Activated CD8-positive, alpha-beta memory T cell treated with anti-CD3 and anti-CD28 coated beads, Interleukin-2, amount 10 ng/mL, durations not matched to agents 7 days and 5 days (primary cell): Measurements from ENCODE around the gene IL23R. TPM values are rescaled to one million over a fixed set of nuclear protein-coding genes. Genes with fewer than 3 reads are reported as not detected.

ENCODE experiments used
- ATAC-seq: fragments of 150-1000 bp; cut with Tn5 transposase; one replicate; pipeline ENCODE4 v1.10.0; 2021; ENCODE audit warnings: moderate library complexity
- CTCF ChIA-PET: fragments of 350-600 bp; sonication (Branson Sonifier 250); formaldehyde crosslinking; loops from one replicate; lab custom pipeline; 2021; ENCODE audit warnings: antibody characterized with exemption; lab: Charles Lee
- DNase-seq: peaks from one replicate; pipeline ENCODE4 v3.0.0-alpha.2; 2020
- H3K27ac Mint-ChIP-seq: one replicate; pipeline ENCODE4 v1.8.0; 2021; ENCODE audit warnings: mild to moderate bottlenecking, mixed read lengths
- H3K27me3 Mint-ChIP-seq: one replicate; pipeline ENCODE4 v1.8.0; 2021; ENCODE audit warnings: mixed read lengths
- H3K36me3 Mint-ChIP-seq: one replicate; pipeline ENCODE4 v1.8.0; 2021; ENCODE audit warnings: mild to moderate bottlenecking, mixed read lengths
- H3K4me1 Mint-ChIP-seq: one replicate; pipeline ENCODE4 v1.8.0; 2021; ENCODE audit warnings: mixed read lengths
- H3K4me3 Mint-ChIP-seq: one replicate; pipeline ENCODE4 v1.8.0; 2021; ENCODE audit warnings: mild to moderate bottlenecking, moderate library complexity, mixed read lengths
- H3K9me3 Mint-ChIP-seq: one replicate; pipeline ENCODE4 v1.8.0; 2022; ENCODE audit warnings: low read depth, mixed read lengths
- total RNA-seq, 2 experiments: library from RNA; stranded (reverse); gene quantifications; one replicate each; pipeline ENCODE4 v1.2.3, GENCODE V29; 2021

Gene IL23R
- total RNA-seq, 2 experiments from 2014 or later: 0.53 to 2.2 TPM

DNA sequence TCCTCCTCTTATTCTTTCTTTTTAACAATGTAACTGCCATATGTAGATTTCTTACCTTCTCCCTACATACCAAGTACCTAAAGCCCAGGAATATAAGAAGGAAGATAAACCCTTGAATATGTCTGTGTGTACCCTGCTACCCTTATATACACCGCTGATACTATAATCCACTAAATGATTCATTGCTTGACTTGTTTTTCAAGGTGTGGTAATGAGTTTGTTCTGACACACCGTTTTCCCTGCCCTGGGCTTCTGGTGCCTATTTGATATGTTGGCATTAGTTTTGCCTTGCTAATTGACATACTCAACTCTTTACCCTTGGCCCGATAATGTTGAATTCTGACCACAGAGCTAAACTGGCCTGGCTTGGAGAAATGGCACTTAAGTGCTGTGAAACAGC is 64.3 kb downstream of the IL23R start:
- no peaks in the 10 kb centered on the region for H3K36me3 Mint-ChIP-seq
- no peak overlapping the region for H3K4me3 Mint-ChIP-seq
- peaks cover 8% of the 10 kb centered on the region for H3K4me1 Mint-ChIP-seq
- ATAC-seq: no peak
- H3K9me3 Mint-ChIP-seq: no peaks in the 10 kb centered on the region
- H3K27ac Mint-ChIP-seq: no peak overlapping the region
- peaks cover 11% of the 10 kb centered on the region for H3K27me3 Mint-ChIP-seq
- CTCF ChIA-PET: interaction anchor here (1.3 to 1.9 kb wide), 3 partner anchors 17 to 331 kb away, joined by 3 to 7 read pairs (median 4); no protein-coding TSS in a partner anchor
- no peak for DNase-seq

- Mint-ChIP-seq H3K4me3 (no peak overlapping the region), H3K9me3 (no peaks in the 10 kb centered on the region), H3K27me3 (no peaks in the 10 kb centered on the region), H3K36me3 (peaks cover 6% of the 10 kb centered on the region), H3K27ac (no peak overlapping the region), H3K4me1 (peaks cover 16% of the 10 kb centered on the region)
- DNase-seq (no peak), ATAC-seq (no peak)
- CTCF ChIA-PET: interaction anchor here (0.7 to 1.9 kb wide), 4 partner anchors 22 to 264 kb away, joined by 3 to 4 read pairs (median 3); no protein-coding TSS in a partner anchor
These were observed 70.0 kb downstream of the IL23R start for GRCh38 chr1:67236277-67236676.

DNA sequence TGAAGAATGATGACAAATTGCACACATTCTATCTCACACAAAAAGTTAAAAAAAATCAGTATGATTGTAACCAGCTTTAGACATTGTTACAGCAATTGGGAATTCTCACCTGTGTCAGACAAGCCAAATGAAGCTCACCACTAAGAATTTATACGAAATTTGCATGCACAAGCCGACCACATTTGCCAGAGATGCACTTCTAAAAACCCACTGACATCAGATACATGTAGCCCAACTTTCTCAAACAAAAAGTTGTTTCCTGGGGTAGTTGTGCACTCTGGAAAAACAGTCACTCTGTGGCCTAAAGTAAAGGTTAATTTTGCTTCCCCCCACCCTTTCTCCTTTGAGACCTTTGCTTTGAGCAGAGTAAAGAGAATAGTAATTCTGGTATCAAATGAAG is 73.5 kb downstream of the IL23R start:
- no peaks in the 10 kb centered on the region for H3K27me3 Mint-ChIP-seq
- no peak overlapping the region for H3K4me3 Mint-ChIP-seq
- H3K9me3 Mint-ChIP-seq: no peaks in the 10 kb centered on the region
- no peak overlapping the region for H3K27ac Mint-ChIP-seq
- CTCF ChIA-PET: interaction anchor here (2.7 kb wide), 1 partner anchor 261 kb away, joined by 13 read pairs; no protein-coding TSS in a partner anchor
- peaks cover 15% of the 10 kb centered on the region for H3K4me1 Mint-ChIP-seq
- DNase-seq (no peak), ATAC-seq (no peak)
- H3K36me3 Mint-ChIP-seq: peaks cover 10% of the 10 kb centered on the region

DNA sequence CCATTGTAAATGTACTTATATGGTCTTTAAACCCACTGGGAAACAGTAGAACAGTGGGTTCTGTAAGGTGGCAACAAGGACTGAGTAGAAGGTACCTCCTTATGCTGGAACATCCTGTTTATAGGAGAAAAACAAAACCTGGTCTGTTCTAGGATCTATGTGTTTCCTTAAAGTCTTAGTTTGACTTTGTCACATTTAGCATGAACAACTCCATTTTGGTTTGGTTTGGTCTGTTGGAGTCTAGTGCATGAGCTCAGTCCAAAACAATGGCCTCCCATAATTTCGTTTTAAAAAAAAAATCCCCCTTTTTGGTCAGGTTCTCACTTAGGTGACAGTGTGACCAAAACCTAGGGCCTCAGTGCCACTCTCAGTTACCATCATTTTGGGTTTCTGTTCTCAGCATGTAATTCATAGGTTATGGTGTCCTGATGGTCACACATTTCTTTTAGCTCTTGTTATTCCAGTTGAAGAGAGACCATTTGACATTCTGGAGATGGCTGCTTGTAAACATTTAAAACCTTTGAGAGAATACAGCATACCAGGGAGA is 75.0 kb downstream of the IL23R start:
- Mint-ChIP-seq H3K9me3 (no peaks in the 10 kb centered on the region), H3K4me3 (no peak overlapping the region), H3K27ac (no peak overlapping the region), H3K4me1 (peaks cover 9% of the 10 kb centered on the region), H3K27me3 (peaks cover 7% of the 10 kb centered on the region), H3K36me3 (peaks cover 10% of the 10 kb centered on the region)
- no peak for ATAC-seq
- DNase-seq: no peak
- CTCF ChIA-PET: interaction anchor here (0.9 to 1.7 kb wide), 2 partner anchors 259 to 294 kb away, joined by 3 to 7 read pairs; no protein-coding TSS in a partner anchor

DNA sequence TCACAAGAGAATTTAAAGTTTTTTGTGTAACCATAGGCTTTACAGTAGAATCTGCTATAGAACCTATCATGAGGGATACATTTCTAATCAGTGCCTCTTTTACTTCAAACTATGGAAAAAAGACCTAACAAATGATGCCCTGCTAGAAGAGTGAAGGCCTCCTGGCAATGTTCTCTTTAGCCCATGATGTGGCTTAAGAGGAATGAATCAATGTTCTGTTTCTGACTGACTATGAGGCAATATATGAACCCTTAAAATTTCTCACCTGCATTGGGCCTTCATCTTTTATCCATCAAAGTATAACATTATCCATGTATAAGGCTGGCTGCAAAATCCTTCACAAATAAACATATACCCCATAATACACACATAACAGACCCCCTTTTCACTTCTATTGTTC is 75.8 kb downstream of the IL23R start:
- Mint-ChIP-seq H3K27me3 (peaks cover 9% of the 10 kb centered on the region), H3K9me3 (no peaks in the 10 kb centered on the region), H3K27ac (no peak overlapping the region), H3K4me1 (peaks cover 9% of the 10 kb centered on the region), H3K36me3 (peaks cover 10% of the 10 kb centered on the region), H3K4me3 (no peak overlapping the region)
- ATAC-seq (no peak), DNase-seq (no peak)
- CTCF ChIA-PET: interaction anchor here (0.9 to 1.7 kb wide), 2 partner anchors 258 to 293 kb away, joined by 3 to 7 read pairs; no protein-coding TSS in a partner anchor

GRCh38 chr1:67250051-67250653 is 83.9 kb downstream of the IL23R start:
- Mint-ChIP-seq H3K4me3 (no peak overlapping the region), H3K36me3 (peaks cover 29% of the 10 kb centered on the region), H3K9me3 (peaks cover 20% of the 10 kb centered on the region), H3K27me3 (peaks cover 9% of the 10 kb centered on the region), H3K4me1 (no peaks in the 10 kb centered on the region), H3K27ac (no peak overlapping the region)
- ATAC-seq: no peak
- DNase-seq: no peak
- CTCF ChIA-PET: no interaction called here

GRCh38 chr1:67256291-67257172 is 90.3 kb downstream of the IL23R start:
- Mint-ChIP-seq H3K36me3 (peaks cover 14% of the 10 kb centered on the region), H3K27me3 (no peaks in the 10 kb centered on the region), H3K4me1 (peaks cover 3% of the 10 kb centered on the region), H3K4me3 (no peak overlapping the region), H3K27ac (no peak overlapping the region), H3K9me3 (peaks cover 4% of the 10 kb centered on the region)
- CTCF ChIA-PET: interaction anchor here (1.6 kb wide), 1 partner anchor 44 kb away, joined by 3 read pairs; no protein-coding TSS in a partner anchor
- no peak for DNase-seq
- no peak for ATAC-seq

GRCh38 chr1:67257173-67257535 is 90.9 kb downstream of the IL23R start:
- CTCF ChIA-PET: interaction anchor here (1.6 kb wide), 1 partner anchor 44 kb away, joined by 3 read pairs; no protein-coding TSS in a partner anchor
- Mint-ChIP-seq H3K27me3 (peaks cover 3% of the 10 kb centered on the region), H3K4me3 (no peak overlapping the region), H3K36me3 (peaks cover 9% of the 10 kb centered on the region), H3K4me1 (peaks cover 7% of the 10 kb centered on the region), H3K27ac (no peak overlapping the region), H3K9me3 (peaks cover 4% of the 10 kb centered on the region)
- ATAC-seq (no peak), DNase-seq (no peak)

DNA sequence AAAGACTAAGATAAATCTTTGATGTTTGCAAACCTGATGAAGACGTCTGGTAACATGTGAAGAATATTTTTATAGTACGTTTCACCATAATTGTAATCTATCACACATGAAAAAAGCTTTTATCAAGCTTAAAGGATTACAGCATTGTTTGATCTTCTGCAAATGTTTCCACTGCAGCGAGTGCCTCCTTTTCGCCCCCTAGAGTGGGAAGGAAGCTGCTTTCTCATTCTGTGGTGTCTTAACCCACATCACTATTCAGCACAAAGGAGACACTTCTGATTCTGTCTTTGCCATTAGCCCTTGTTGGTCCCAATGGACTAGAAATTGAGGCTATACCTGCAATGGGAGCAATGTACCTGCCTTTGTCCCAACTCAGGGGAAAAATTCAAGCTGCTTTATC is 95.4 kb downstream of the IL23R start:
- CTCF ChIA-PET: interaction anchor here (1.8 kb wide), 1 partner anchor 28 kb away, joined by 5 read pairs; no protein-coding TSS in a partner anchor
- H3K4me1 Mint-ChIP-seq: peaks cover 24% of the 10 kb centered on the region
- no peak for ATAC-seq

GRCh38 chr1:67262735-67263134 is 96.5 kb downstream of the IL23R start:
- DNase-seq (no peak), ATAC-seq (no peak)
- Mint-ChIP-seq H3K4me3 (no peak overlapping the region), H3K36me3 (peaks cover 4% of the 10 kb centered on the region), H3K9me3 (no peaks in the 10 kb centered on the region), H3K27ac (no peak overlapping the region), H3K4me1 (peaks cover 23% of the 10 kb centered on the region), H3K27me3 (peaks cover 9% of the 10 kb centered on the region)
- CTCF ChIA-PET: interaction anchor here (1.8 kb wide), 1 partner anchor 29 kb away, joined by 5 read pairs; no protein-coding TSS in a partner anchor

More for the DNA sequence above, 95.4 kb downstream of the IL23R start:
- Mint-ChIP-seq H3K36me3 (peaks cover 2% of the 10 kb centered on the region), H3K4me3 (no peak overlapping the region), H3K27ac (no peak overlapping the region), H3K27me3 (peaks cover 9% of the 10 kb centered on the region), H3K9me3 (no peaks in the 10 kb centered on the region)
- no peak for DNase-seq

DNA sequence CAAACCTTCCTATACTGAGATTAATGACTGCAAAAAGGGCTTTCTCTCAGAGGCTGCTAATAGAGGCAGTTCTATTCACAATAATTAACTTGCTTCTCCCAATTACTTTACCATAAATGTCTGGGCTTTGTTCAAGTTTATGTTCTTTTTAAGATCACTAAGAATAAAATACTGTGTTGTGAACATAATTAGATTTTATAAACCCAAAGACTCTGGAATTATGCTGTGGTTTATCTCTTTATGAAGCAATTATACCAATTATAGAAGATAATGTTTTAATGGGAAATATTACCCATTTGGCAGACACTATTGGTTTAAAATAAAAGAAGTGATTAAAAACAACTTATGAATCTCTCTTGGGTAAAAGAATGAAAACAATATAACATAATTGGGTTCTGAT is 97.9 kb downstream of the IL23R start:
- peak overlapping the region; percentile 83 for H3K27ac Mint-ChIP-seq
- ATAC-seq (no peak), DNase-seq (no peak)
- H3K4me1 Mint-ChIP-seq: peaks cover 23% of the 10 kb centered on the region
- peaks cover 6% of the 10 kb centered on the region for H3K36me3 Mint-ChIP-seq
- peaks cover 9% of the 10 kb centered on the region for H3K27me3 Mint-ChIP-seq
- H3K4me3 Mint-ChIP-seq: no peak overlapping the region
- no peaks in the 10 kb centered on the region for H3K9me3 Mint-ChIP-seq
- CTCF ChIA-PET: no interaction called here

DNA sequence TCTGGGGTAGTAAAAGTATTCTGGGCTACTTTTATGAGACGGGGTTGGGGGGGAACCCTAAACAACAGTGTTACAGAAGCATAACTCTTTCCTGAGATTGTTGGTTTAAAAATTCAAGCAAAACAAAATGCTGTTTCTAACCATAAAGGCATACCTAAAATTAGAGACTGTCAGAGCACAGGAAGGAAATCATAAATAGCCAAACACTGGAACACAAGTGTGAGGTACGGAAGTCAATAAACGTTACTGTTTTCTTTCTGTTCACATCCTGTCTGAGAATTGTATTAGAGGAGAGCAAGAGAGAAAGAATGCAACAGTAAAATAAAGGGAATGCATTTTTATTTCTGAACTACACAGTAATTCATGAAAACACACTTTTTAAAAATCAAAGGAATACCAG is 98.6 kb downstream of the IL23R start:
- peaks cover 23% of the 10 kb centered on the region for H3K4me1 Mint-ChIP-seq
- peak overlapping the region; percentile 27 for H3K4me3 Mint-ChIP-seq
- CTCF ChIA-PET: no interaction called here
- DNase-seq (no peak), ATAC-seq (no peak)
- no peaks in the 10 kb centered on the region for H3K9me3 Mint-ChIP-seq
- peaks cover 6% of the 10 kb centered on the region for H3K36me3 Mint-ChIP-seq
- H3K27me3 Mint-ChIP-seq: peaks cover 9% of the 10 kb centered on the region
- peak overlapping the region; percentile 83 for H3K27ac Mint-ChIP-seq

DNA sequence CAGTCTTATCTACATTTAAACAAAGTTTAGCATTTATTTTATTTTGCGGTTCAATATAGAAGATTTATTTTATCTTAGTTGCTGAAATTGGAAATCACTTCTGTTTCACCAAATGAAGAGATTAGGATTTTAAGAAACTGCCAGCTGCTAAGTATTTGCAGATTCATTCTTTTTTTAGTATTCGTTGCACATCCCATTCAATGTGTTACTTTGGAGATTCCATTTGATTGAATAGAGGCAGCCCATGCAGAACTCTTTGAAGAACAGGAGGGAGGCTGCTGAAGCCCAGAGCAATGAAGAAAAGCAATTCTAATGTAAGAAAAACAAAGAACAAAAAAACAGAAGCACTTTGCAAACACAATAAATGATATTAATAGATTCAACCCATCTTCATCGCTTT is 102.8 kb downstream of the IL23R start:
- H3K27ac Mint-ChIP-seq: no peak overlapping the region
- DNase-seq (no peak), ATAC-seq (no peak)
- H3K4me1 Mint-ChIP-seq: peaks cover 13% of the 10 kb centered on the region
- H3K27me3 Mint-ChIP-seq: peaks cover 6% of the 10 kb centered on the region
- CTCF ChIA-PET: no interaction called here
- no peak overlapping the region for H3K4me3 Mint-ChIP-seq
- H3K36me3 Mint-ChIP-seq: peaks cover 22% of the 10 kb centered on the region
- peaks cover 15% of the 10 kb centered on the region for H3K9me3 Mint-ChIP-seq
